GM21723 (cell line): ENCODE data around the gene TCTN3.
A peak's percentile ranks its signal among the peaks of the same experiment; 100 is the strongest.
"Not testable (repeated sequence)": the region's sequence is repeated elsewhere in the genome, so short reads cannot be mapped to it uniquely, and the experiment has no call there.

Source experiments
- ATAC-seq: cut with Tn5 transposase; IDR thresholded peaks from one replicate; pipeline ENCODE4 v1.9.1; 2021; ENCODE audit warnings: mild to moderate bottlenecking, moderate library complexity; ENCODE audit not compliant: unreplicated experiment

Gene TCTN3, protein sequence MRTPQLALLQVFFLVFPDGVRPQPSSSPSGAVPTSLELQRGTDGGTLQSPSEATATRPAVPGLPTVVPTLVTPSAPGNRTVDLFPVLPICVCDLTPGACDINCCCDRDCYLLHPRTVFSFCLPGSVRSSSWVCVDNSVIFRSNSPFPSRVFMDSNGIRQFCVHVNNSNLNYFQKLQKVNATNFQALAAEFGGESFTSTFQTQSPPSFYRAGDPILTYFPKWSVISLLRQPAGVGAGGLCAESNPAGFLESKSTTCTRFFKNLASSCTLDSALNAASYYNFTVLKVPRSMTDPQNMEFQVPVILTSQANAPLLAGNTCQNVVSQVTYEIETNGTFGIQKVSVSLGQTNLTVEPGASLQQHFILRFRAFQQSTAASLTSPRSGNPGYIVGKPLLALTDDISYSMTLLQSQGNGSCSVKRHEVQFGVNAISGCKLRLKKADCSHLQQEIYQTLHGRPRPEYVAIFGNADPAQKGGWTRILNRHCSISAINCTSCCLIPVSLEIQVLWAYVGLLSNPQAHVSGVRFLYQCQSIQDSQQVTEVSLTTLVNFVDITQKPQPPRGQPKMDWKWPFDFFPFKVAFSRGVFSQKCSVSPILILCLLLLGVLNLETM

DNA sequence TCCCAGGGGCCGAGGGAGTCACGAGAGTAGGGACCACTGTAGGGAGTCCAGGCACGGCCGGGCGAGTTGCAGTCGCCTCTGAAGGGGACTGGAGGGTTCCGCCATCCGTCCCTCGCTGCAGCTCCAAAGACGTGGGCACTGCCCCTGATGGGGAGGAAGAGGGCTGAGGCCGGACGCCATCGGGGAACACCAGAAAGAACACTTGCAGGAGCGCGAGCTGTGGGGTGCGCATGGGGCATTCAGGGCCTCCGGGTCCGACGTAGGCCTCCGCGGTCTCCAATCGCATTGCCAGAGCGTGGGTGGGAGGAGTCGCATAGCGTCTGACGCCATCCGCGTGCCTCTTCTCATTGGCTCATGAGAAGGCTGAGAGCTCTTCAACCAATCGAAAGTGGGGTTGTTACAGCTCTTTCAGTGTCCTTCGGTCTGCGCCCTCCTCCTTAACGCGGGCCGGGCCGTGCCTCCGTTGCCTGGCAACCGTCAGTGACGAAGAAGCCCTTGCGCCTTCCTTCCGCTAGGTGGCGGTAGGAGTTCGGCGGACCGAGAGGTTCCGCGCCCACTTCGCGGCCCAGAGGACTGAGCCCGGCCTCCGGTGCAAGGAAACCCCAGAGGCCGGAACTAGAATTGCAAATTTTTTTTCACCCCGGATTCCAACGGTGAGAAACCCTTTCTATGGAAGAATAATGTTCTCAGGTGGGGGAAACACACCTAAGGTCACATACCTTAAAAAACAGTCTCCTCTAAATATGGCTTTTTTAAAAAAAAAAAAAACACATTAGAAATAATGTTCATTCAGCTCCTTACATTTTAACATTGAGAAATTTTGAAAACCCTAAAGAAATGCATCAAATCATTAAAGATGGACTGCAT is at the start of gene TCTN3:
TSS of gene TCTN3 (minus strand) at position 260 of the 867 bp plus-strand sequence. CDS start at position 232, 28 bp downstream.
- ATAC-seq = peak; percentile 99

GRCh38 chr10:95742962-95743535 is 49.3 kb upstream of the TCTN3 start:
- ATAC-seq = no peak

- ATAC-seq = no peak
Observed at GRCh38 chr10:95742485-95742884, 48.8 kb upstream of the TCTN3 start.

DNA sequence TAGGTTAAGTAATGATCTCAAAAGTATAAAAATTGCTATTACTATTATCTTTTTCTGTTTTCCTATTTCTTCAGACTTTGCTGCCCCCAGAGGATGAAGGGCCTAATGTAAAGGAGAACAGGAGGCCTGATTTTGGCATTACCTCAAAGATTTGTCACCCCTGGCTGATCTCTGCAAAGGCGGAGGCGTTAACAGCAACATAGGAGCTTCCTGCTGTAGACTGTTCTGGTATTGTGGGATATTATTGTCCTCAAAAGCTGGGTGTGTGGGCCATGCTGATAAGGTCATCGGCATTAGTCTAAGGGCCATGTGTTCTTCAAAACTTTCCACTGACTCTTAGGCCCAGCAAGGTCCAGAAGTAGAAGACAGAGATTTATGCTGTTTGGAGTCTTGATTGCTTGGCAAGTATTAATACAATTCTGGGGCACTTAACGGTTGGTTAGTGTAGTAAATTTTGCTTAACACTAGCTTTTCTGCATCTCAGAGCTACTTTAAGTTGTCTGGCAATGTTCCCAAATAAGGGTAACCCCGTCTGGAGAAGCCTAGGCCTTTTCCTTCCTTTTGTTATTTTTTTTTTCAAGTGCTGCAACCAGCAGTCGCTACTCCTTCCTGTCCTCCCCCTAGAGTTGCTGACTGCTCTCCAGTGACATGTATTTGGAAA is 48.2 kb upstream of the TCTN3 start:
- ATAC-seq = peak; percentile 65

- no peak for ATAC-seq
Observed at GRCh38 chr10:95739056-95739455, 45.3 kb upstream of the TCTN3 start.

DNA sequence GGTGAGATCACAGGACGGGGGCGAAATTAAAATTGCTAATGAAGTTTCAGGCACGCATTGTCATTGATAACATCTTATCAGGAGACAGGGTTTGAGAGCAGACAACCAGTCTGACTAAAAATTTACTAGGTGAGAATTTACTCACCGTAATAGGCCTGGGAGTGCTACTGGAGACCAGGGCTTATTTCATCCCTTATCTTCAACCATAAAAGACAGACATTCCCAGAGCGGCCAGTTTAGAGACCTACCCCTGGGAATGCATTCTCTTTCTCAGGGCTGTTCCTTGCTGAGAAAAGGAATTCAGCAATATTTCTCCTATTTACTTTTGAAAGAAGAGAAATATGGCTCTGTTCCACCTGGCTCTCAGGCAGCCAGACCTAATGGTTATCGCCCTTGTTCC is 39.2 kb upstream of the TCTN3 start:
- ATAC-seq = not testable (repeated sequence)

- ATAC-seq = no peak
Observed at GRCh38 chr10:95730233-95730632, 36.5 kb upstream of the TCTN3 start.

GRCh38 chr10:95729323-95730055 is 35.8 kb upstream of the TCTN3 start:
- ATAC-seq = no peak

GRCh38 chr10:95728526-95728925 is 34.8 kb upstream of the TCTN3 start:
- no peak for ATAC-seq

DNA sequence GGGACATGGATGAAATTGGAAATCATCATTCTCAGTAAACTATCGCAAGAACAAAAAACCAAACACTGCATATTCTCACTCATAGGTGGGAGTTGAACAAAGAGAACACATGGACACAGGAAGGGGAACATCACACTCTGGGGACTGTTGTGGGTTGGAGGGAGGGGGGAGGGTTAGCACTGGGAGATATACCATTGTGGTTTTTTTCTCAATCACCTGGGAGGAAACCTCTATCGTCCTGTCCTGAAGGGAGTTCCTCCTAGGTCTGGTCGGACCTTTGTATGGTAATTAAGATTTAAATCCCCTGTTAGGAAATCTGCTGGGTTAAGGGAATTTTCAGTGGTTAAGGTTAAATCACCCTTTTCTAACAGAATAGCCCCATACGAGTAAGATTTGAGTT is 28.8 kb upstream of the TCTN3 start:
- not testable (repeated sequence) for ATAC-seq

DNA sequence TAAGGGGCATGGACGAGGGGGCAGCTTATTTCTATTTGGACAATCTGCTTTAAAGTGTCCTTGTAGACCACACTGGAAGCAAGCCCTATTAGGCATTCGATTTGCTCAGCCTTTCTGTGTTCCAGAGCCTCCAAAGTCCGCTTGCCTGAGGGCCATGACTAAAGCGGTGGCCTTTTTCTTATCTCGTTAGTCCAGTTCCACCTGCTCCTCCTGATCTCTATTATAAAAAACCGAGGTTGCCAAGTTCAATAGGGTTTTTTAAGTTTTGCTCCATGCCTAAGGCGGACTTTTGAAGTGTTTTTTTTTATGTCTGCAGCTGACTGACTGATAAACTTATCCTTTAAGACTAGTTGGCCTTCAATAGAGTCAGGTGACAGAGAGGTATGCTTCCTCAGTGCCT is 27.0 kb upstream of the TCTN3 start:
- not testable (repeated sequence) for ATAC-seq

DNA sequence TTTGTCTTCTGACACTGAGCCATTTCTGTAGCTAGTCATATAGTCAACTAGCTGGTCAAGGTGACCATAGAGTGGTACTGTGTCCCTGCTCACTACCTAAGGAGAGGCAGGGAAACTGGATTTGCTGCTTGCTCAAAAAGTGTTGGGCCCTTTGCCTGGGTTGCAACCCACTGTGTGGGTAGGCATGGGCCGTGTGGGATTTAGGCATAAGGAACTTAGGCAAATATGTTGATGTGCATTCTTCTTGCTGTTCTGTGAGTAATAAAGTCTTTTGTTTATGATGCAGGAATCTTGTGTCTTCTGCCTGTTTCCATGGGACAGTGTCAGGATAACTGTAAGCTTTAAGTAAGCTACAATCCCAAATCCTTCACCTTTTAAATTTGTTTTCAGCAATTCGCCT is 23.1 kb upstream of the TCTN3 start:
- no peak for ATAC-seq

- no peak for ATAC-seq
Observed at GRCh38 chr10:95716466-95716865, 22.7 kb upstream of the TCTN3 start.

- ATAC-seq = no peak
Observed at GRCh38 chr10:95711492-95711891, 17.8 kb upstream of the TCTN3 start.

- no peak for ATAC-seq
Observed at GRCh38 chr10:95706990-95707389, 13.3 kb upstream of the TCTN3 start.

- no peak for ATAC-seq
Observed at GRCh38 chr10:95706573-95706972, 12.8 kb upstream of the TCTN3 start.

GRCh38 chr10:95698415-95698814 is 4.7 kb upstream of the TCTN3 start:
- ATAC-seq = no peak

- ATAC-seq = no peak
Observed at GRCh38 chr10:95697429-95697828, 3.7 kb upstream of the TCTN3 start.

- no peak for ATAC-seq
Observed at GRCh38 chr10:95694665-95695064, 938 bp upstream of the TCTN3 start.
